ENCODE data around the gene ZDHHC4. TPM values are rescaled to one million over a fixed set of nuclear protein-coding genes. Genes with fewer than 3 reads are reported as not detected.

Gene ZDHHC4
- total and polyA plus RNA-seq, 2 of the 13 experiments (the other 11 are each of a cell fraction or from before 2014, with no cell fraction given) = 83.2 to 188 TPM

GRCh38 chr7:6575281-6576023 is 1.8 kb upstream of the ZDHHC4 start (continued):
- TF ChIP-seq MTF1 (CRISPR knock-in tag; IDR thresholded peaks at IDR 0.05) (no peak), PHF20 (CRISPR knock-in tag; IDR thresholded peaks at IDR 0.05) (no peak), ZNF430 (CRISPR knock-in tag; IDR thresholded peaks at IDR 0.05) (no peak), GTF3A (CRISPR knock-in tag; conservative IDR thresholded peaks at IDR 0.05) (no peak), MIXL1 (CRISPR knock-in tag; IDR thresholded peaks at IDR 0.05) (no peak; the same call in 1 of the 2 replicates), TEAD3 (CRISPR knock-in tag; optimal IDR thresholded peaks at IDR 0.05; ENCODE audit: borderline replicate concordance) (peak; percentile 95), KAT8 (CRISPR knock-in tag; IDR thresholded peaks at IDR 0.05) (0 out of 2 replicates have a peak, but pooled peaks have one; percentile 42), KAT7 (CRISPR knock-in tag; IDR thresholded peaks at IDR 0.05; ENCODE audit: borderline replicate concordance) (no peak), RXRA (CRISPR knock-in tag; IDR thresholded peaks at IDR 0.05) (peak; percentile 49; the same call in 1 of the 2 replicates), ZNF841 (CRISPR knock-in tag; IDR thresholded peaks at IDR 0.05; ENCODE audit: borderline replicate concordance) (no peak), MEIS2 (CRISPR knock-in tag; IDR thresholded peaks at IDR 0.05) (0 out of 2 replicates have a peak, but pooled peaks have one; percentile 25), MAZ (IDR thresholded peaks at IDR 0.05; ENCODE audit: borderline replicate concordance, low read depth, low read length) (no peak), MAZ (CRISPR knock-in tag; IDR thresholded peaks at IDR 0.05; ENCODE audit: low read depth) (no peak), ZNF557 (CRISPR knock-in tag; IDR thresholded peaks at IDR 0.05) (no peak), ZNF260 (CRISPR knock-in tag; IDR thresholded peaks at IDR 0.05; ENCODE audit: borderline replicate concordance, low read depth) (no peak), ZNF75D (CRISPR knock-in tag; IDR thresholded peaks at IDR 0.05; ENCODE audit: borderline replicate concordance) (no peak), TGIF2 (CRISPR knock-in tag; IDR thresholded peaks at IDR 0.05) (no peak), ZMYM4 (CRISPR knock-in tag; IDR thresholded peaks at IDR 0.05) (peak; percentile 21; the same call in 1 of the 2 replicates), MAF1 (CRISPR knock-in tag; IDR thresholded peaks at IDR 0.05; ENCODE audit: borderline replicate concordance) (no peak), PAWR (CRISPR knock-in tag; IDR thresholded peaks at IDR 0.05; ENCODE audit: borderline replicate concordance) (no peak), U2AF1 (optimal IDR thresholded peaks at IDR 0.05; ENCODE audit: low read depth, low read length) (no peak), PHF5A (CRISPR knock-in tag; IDR thresholded peaks at IDR 0.05; ENCODE audit: low read depth, unreplicated experiment) (no peak), GPN1 (CRISPR knock-in tag; IDR thresholded peaks at IDR 0.05; ENCODE audit: borderline replicate concordance) (no peak), FUBP1 (CRISPR knock-in tag; IDR thresholded peaks at IDR 0.05; ENCODE audit: borderline replicate concordance) (no peak)
- TF ChIP-seq, protein P1, sequence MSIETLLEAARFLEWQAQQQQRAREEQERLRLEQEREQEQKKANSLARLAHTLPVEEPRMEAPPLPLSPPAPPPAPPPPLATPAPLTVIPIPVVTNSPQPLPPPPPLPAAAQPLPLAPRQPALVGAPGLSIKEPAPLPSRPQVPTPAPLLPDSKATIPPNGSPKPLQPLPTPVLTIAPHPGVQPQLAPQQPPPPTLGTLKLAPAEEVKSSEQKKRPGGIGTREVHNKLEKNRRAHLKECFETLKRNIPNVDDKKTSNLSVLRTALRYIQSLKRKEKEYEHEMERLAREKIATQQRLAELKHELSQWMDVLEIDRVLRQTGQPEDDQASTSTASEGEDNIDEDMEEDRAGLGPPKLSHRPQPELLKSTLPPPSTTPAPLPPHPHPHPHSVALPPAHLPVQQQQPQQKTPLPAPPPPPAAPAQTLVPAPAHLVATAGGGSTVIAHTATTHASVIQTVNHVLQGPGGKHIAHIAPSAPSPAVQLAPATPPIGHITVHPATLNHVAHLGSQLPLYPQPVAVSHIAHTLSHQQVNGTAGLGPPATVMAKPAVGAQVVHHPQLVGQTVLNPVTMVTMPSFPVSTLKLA (IDR thresholded peaks at IDR 0.05) = 0 out of 2 replicates have a peak, but pooled peaks have one; percentile 19
- TF ChIP-seq, protein P2, sequence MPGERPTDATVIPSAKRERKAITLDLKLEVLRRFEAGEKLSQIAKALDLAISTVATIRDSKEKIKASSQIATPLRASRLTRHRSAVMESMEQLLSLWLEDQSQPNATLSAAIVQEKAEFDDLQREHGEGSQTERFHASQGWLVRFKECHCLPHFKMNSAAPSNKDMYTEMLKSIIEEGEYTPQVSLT (CRISPR knock-in tag; IDR thresholded peaks at IDR 0.05; ENCODE audit: borderline replicate concordance, low read depth) = no peak
- TF ChIP-seq, protein P3, sequence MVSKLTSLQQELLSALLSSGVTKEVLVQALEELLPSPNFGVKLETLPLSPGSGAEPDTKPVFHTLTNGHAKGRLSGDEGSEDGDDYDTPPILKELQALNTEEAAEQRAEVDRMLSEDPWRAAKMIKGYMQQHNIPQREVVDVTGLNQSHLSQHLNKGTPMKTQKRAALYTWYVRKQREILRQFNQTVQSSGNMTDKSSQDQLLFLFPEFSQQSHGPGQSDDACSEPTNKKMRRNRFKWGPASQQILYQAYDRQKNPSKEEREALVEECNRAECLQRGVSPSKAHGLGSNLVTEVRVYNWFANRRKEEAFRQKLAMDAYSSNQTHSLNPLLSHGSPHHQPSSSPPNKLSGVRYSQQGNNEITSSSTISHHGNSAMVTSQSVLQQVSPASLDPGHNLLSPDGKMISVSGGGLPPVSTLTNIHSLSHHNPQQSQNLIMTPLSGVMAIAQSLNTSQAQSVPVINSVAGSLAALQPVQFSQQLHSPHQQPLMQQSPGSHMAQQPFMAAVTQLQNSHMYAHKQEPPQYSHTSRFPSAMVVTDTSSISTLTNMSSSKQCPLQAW (CRISPR knock-in tag; IDR thresholded peaks at IDR 0.05) = no peak
